Activated CD4-positive, alpha-beta T cell treated with anti-CD3 and anti-CD28 coated beads, Interleukin-2, Interleukin-6, amounts not matched to agents 100 ng/mL and 50 ng/mL, durations not matched to agents 16 hours and 8 hours (primary cell): ENCODE results near the gene IL4I1.

Experiments
- DNase-seq: peaks from one replicate; pipeline ENCODE4 v3.0.0-alpha.2; 2020

Gene IL4I1

DNA sequence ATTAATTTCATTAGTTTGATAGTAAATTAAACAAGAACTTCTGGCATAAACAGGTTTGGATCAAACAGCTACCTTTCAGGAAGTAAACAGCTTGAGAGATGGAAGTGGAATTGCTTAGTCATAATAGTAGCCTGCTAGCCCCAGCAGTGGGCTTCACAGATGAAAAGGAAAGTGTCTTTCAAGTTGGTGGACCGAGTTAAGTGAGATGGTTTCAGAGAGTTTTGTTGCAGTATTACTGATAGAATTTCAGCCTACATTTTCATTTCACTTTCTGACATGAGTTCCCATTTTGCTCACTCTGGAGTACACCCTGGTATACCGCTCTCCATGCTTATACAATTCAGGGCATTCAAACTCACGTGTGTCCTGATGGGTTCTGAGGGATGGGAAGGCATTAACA lies 47.7 kb downstream of the IL4I1 start:
- peak; percentile 55 for DNase-seq

DNA sequence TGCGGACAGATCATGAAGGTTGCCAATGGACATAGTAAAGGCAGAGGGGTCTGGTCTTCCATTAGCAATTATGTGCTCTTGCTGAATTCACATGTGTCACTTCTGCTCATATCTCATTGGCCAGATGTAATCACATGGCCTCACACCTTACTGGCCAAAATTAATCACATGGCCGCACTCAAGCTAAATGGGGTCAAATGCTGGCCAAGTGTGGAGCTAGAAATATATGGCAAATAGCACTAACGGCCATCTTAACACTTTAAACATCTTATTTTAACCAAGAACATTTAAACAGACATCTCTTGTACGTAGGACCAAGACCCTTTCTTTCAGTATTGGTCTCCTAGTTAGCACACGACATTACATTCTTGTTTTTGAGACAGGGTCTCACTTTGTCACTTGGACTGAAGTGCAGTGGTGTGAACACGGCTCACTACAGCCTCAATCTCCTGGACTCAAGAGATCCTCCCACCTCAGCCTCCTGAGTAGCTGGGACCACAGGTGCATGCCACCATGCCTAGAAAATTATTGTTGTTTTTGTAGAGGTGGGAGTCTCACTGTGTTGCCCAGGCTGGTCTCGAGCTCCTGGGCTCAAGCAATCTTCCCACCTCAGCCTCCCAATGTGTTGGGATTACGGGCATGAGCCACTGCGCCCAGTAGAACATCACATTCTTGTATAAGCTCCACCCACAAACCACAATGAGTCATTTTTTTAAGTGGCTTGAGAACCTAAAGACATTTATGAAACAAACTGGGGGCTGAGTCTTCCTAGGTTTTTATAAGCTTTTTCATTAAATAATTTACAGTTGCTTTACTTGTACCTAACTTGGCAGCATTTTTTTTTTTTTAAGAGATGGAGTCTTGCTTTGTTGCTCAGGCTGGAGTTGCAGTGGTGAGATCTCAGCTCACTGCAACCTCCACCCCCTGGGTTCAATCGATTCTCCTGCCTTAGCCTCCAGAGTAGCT lies 48.7 kb downstream of the IL4I1 start:
- peak; percentile 61 for DNase-seq

DNA sequence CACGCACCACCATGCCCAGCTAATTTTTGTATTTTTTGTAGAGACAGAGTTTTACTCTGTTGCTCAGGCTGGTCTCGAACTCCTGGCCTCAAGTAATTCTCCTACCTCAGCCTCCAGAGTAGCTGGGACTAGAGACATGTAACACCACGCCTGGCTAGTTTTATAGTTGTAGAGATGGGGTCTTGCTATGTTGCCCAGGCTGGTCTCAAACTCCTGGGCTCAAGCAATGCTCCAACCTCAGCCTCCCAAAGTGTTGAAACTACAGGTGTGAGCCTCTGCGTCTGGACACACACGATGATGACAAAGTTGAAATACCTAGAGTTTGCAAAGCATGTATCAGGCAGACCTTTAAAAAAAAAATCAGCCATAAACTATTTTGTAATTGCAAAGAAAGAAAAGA lies 50.3 kb downstream of the IL4I1 start:
- no peak for DNase-seq

DNA sequence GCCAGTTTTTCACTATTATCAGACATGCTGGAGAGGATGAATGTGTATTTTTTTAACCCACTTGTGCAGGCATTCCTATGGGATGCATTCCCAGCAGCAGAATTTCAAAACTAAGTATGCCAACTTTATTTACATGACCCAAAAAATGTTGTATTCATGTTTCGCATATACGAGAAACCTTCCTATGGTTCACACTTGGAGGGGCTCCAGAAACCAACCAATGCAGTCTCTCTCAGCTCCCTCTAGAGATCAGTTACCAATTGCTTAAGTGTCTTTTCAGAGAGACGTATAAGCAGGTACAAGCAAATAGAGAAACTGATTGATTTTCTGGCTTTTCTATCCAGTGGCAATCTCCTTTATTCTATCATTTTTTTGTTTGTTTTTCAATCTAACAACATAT lies 51.3 kb downstream of the IL4I1 start:
- no peak for DNase-seq

DNA sequence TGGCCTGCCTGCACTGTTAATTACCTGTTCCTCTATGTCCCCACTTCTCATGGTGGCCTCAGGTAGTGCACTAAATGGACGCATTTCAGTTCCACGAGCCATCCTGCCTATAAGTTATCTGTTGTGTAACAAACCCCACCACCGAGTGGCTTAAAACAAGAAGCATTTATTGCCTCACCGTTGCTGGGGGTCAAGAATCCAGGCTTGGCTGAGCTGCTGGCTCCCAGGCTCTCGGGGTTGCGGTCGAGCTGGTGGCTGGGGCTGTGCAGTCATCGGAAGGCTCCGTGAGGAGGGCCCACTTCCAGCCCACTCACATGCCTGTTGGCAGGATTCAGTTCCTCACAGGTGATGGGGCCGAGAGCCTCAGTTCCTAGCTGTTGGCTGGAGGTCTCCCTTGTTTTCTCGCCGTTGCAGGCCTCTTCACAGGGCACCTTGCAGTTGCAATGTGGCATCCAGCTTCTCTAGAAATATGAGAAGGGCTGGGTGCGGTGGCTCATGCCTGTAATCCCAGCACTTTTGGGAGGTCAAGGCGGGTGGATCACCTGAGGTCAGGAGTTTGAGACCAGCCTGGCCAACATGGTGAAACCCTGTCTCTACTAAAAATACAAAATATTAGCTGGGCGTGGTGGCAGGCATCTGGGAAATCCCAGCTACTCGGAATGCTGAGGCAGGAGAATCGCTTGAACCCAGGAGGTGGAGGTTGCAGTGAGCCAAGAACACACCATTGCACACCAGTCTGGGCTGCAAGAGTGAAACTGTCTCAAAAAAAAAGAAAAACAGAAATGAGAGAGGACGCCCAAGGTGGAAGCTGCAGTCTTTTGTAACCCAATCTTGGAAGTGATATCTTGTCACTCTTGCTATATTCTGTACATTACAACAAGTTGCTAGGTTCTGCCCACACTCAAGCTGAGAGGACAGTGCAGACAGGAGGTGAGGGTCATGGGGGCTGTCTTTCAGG lies 52.3 kb downstream of the IL4I1 start:
- no peak for DNase-seq

DNA sequence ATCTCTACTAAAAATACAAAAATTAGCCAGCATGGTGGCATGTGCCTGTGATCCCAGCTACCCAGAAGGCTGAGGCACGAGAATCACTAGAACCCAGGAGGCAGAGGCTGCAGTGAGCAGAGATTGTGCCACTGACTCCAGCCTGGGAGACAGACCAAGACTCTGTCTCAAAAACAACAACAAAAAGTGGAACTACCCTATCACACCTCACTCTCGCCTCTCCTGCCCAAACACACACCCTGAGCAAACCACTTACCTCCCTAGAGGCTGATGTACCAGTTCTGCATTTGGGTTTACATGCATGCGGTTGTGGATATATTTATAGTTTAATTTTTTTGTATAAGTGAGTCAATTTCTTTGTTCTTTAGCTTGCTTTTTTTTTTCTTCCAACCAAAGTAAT lies 53.4 kb downstream of the IL4I1 start:
- no peak for DNase-seq

DNA sequence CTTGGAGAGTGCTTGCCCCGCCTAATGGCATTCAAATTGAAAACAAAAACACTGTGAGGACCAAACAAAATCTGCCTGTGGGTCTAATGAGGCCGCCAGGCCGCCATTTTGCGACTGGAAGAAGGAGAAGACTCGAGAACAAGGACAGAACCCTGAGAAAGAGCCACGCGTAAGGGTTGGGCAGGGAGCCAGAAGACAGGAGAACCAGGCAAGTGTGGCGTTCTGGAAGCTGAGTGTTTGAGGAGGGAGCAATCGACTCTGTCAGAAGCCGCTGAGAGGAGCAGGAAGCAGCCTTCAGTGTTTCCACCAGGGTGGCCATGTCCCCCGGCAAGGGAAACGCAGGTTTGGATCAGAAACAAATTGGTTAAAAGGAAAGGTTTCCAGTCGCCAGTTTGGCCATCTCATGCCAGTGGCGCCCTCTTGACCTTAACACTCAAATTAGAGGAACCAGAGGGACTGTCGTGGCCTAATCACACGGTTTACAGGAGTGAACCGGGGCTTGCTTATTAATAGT lies 55.9 kb downstream of the IL4I1 start:
- DNase-seq = no peak

DNA sequence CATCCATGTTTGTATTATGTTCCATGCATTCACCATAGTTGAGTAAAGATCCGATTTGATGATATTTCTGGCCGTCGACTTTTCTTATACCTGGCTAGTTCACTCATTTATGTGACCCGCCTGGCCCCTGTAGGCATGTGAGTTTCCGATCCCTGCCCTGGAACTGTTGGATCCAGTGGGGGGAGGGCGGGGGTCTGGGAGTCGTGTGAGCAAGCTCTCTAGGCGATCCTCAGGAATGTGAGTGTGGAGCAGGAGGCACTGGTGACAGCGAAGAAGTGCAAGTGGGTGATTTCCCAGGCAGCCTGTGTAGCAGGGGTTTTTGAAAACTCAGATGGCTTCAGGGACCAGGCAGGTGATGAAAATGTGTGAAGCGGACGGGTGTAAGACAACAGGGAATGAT lies 56.4 kb downstream of the IL4I1 start:
- DNase-seq = no peak

DNA sequence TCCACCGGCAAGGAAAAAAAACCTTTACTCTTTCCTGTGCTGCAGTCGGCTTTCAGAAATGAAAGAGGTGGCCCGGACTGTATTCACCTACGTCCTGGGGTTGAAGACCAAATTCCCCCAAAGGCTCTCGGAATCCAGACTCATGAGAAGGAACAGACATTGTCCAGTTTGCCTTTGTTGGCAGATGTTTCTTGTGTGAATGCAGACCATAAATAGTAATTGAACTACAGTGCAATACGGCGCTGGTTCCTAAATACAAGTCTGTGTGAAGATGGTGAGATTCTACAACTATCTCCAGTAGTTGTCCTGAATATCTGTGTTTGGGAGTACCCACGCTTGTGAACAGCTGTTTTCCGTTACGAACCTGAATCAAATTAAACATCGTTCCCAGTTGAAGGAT lies 57.0 kb downstream of the IL4I1 start:
- no peak for DNase-seq
